NCI-H2171 (cell line): ENCODE data around the gene CBX2.

ENCODE experiments used
- DNase-seq: peaks from one replicate; lab custom pipeline; 2025; lab: John Stamatoyannopoulos, UW

Gene CBX2

DNA sequence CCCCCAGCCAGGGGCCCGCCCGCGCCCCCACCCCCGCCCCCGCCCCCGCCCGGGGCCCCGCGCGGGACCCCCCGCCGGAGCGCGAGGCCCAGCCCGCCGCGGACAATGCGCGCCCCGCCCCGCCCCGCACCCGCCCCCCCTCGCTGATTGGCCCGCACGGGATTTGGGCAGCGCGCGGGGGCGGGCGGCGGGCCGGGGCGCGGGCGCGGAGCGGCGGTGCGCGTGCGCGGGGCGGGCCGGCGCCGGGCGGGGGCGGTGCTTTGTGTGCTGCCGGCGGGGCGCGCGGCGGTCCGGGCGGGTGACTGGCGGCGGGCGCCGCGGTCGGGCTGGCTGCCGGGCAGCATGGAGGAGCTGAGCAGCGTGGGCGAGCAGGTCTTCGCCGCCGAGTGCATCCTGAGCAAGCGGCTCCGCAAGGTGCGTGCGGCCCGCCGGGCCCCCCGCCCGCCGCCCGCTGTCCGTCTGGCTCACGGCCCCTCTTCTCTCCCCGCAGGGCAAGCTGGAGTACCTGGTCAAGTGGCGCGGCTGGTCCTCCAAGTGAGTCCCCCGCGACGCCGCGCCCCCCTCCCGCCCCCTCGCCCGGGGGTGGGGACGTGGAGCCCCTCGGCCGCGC, at the start of gene CBX2:
TSS of gene CBX2 (plus strand) at position 255 of the 610 bp plus-strand sequence. CDS start at position 343, 88 bp downstream.
- DNase-seq: peak; percentile 96

DNA sequence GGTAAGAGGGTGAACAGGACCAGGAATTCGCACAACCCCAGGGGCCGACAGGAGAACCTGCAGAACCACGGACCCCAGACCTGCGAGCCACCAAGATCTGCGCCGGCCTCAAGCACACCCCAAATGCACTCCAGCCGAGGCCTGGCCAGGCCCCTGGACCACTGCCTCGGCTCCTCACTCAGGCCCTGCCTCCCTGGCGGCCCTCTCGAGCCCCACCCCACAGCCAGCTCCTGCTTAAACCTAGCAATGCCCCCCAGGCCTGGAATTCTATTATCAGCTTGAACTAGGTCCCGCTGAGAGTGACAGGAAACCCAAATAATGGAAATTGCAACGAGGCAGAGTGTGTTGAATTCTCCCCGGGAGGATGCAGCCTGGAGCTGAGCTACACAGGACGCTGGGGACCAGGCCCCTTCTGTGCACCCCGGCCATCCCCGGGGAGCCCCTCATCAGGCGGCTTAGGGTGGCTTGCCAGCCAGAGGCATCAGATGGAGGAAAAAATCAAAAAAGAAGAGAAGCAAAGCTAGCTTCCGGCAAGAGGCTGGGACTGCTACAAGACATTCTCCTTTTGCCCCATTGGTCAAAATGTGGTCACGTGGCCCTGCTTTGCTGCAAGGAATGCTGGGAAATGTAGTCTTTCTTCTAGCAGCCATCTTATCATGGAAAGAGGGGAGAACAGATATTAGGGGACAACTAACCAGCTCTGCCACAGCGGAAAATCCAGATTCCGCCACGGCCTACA, 49.6 kb upstream of the CBX2 start:
- peak; percentile 85 for DNase-seq

DNA sequence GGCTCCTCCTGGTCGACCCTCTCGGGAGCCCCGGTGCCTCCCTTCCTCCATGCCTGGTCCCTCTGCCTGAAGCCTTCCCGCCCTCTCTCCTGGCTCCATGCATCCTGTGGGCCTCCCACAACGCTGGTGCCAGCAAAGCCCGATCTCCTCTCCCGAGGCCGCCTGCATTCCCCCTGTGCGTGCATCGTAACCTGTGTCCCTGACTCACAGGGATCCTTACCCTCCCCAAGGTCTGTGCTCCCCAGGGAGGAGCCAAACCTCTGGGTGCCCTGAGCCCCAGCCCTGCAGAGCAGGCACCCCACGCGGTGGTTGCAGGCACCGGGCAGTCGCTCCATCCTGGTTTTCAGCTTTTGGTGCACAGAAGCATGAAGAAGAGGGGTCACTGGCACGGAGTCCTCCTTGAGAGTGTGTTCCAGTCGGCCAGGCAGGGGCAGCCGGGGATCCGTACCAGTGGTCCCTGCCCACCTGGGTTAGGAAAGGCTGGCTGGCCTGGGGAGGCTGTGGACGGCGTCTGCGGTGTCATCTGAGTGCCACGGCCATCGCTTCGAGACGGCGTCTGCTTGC, 49.0 kb upstream of the CBX2 start:
- no peak for DNase-seq

DNA sequence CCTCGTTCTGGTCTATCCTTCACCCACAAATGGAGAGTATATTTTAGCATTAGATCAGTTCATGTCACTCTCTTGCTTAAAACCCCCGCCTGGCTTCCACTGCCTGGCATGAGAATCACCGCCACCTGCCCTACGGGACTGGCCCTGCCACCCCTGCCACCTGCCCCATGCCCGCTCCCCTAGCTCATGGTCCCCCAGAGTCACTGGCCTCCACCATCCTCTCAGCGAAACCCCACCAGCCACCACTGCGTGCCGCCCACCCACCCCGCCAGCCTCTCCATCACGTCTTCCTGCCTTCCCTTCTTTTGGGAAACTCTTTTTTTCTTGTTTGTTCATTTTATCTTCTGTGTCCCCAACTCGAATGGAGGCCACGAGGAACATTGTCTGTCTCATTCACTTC, 48.2 kb upstream of the CBX2 start:
- DNase-seq: no peak

DNA sequence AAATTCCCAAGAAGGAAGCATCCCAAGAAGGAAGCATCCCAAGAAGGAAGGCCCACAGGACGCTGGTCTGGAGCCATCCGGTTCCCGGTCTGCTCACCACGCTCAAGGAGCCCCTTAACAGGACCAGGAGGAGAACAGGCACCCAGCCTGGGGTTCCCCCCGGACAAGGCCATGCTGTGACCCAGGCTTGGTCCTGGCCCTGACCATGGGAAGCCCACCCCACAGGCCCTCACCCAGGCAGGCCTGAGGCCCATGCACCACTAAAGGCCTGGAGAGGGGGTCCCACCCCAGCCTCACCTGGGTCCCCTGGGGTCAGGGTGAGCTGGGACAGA, 47.5 kb upstream of the CBX2 start:
- DNase-seq: no peak

DNA sequence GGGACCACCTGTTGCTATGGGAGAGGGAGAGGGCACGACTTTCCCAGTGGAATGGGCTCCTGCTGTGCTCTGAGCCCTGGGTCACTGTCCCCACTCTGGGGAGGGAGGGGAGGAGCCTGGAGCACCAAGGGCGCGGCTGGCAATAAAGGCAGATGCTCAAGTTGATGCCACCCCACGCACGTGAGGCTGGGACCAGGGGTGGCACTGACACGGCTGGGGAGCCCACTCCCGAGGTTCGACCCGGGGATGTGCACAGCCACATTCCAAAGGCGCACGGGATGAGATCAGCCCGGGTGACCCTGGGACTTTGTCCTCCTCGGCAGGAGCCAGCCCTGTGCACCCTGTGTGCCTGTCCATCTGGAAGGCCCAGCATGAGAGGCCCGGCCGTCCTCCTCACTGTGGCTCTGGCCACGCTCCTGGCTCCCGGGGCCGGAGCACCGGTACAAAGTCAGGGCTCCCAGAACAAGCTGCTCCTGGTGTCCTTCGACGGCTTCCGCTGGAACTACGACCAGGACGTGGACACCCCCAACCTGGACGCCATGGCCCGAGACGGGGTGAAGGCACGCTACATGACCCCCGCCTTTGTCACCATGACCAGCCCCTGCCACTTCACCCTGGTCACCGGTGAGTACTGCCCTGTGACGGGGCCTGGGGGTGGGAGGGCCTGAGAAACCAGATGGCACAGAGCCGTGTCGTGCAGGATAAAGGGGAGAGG, 47.0 kb upstream of the CBX2 start, which contains the start of gene ENPP7:
TSS of gene ENPP7 (plus strand) at position 175 of the 715 bp plus-strand sequence. CDS start at position 372, 197 bp downstream.
- no peak for DNase-seq

DNA sequence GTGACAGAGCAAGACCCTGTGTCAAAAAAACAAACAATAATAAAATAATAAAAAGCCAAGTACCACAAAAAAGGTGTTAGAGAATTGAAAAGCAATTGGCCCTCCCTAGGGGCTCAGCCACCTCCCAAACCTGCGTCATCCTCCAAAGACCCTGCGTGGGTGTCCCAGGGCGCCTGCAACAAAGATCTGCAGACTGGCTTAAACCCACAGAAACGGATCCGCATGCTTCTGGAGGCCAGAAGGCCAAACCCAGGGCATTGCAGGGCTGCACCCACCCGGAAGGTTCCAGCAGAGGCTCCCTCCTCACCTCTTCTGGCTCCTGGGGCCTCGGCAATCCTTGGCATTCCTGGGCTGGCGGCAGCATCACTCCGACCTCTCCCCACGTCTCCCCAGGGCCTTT, 45.7 kb upstream of the CBX2 start:
- no peak for DNase-seq

DNA sequence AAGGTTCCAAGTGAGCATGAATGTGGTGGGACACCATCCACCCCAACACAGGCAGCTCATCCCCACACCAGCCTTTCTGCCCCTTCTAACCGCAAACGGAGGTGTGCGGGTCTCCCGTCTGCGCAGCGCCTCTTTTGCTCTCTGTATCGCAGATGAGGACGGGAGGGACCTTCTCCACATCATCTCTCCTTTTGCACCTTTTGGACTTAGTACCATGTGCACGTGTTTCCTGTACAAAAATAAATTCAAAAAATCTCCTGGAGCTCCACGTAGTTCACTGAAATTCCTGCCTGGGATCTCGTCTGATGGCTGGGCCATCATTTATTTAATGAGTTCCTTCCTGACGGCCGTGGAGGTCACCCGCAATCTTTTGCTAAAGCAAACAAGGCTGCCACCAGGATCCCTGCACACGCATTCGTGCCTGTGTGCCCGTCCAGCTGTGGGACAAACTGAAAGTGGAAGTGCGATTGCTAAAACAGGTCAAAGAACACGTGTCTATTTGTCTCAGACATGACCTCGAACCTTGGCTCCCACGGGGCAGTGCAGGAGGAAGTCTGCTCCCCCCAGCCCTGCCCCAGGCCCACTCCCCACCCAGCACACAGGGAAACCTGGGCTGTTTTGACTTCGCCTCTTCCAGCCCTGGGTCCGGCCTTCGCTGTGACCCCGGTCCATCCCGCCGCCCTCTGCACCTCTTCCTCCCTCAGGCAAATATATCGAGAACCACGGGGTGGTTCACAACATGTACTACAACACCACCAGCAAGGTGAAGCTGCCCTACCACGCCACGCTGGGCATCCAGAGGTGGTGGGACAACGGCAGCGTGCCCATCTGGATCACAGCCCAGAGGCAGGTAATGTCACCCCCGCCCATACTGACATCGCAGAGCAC, 44.9 kb upstream of the CBX2 start:
- DNase-seq: no peak

DNA sequence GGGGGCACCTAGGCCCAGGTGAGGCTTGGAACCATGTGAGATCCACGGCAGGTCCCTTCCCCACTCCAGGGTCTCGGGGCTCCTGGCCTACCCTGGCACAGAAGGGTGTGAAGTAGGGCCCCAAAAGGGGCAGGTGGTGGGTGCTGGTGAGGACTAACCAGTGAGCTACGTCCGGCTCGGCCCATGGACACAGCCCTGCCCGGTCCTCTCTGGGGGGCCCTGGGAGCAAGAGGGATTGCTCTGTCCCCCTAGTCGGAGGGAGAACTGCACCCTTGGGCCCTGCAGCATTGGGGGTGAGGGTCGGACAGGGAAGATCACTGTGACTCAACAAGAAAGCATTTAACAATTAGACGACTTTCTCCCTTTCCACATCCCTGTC, 44.3 kb upstream of the CBX2 start:
- no peak for DNase-seq

DNA sequence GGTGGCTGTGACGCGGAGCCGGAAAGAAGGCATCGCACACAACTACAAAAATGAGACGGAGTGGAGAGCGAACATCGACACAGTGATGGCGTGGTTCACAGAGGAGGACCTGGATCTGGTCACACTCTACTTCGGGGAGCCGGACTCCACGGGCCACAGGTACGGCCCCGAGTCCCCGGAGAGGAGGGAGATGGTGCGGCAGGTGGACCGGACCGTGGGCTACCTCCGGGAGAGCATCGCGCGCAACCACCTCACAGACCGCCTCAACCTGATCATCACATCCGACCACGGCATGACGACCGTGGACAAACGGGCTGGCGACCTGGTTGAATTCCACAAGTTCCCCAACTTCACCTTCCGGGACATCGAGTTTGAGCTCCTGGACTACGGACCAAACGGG, 42.9 kb upstream of the CBX2 start:
- no peak for DNase-seq

DNA sequence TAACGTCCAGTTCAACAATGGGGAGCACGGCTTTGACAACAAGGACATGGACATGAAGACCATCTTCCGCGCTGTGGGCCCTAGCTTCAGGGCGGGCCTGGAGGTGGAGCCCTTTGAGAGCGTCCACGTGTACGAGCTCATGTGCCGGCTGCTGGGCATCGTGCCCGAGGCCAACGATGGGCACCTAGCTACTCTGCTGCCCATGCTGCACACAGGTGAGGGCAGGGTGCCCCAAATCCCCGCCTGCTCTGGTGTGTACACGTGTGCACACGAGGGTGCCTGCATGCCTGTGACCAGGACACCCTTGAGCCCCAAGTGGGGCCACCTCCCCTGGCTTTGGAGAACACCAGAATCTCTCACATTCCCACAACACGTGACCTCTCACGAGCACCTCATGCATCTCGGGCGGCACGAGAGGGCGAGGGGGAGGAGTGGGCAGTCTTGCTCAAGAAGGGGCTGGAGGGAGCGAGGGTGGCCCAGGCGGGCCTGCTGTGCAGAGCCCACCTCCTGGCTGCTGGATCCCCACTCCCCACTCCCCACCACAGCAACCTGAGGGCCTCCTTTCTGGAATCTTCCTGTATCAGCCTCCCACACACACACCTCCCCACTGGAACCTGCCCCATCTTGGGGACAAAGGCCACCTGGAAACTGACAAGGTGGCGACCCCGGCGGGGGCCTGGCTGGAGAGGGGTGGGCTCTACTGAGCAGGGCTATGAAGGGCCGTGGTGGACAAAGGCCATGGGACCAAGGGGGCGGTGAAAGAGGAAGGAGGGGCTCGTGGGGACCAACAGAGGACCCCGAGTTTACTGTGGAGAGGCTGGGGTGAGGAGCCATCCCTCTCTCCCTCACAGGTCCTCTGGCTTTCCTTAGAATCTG, 40.7 kb upstream of the CBX2 start:
- DNase-seq: no peak

DNA sequence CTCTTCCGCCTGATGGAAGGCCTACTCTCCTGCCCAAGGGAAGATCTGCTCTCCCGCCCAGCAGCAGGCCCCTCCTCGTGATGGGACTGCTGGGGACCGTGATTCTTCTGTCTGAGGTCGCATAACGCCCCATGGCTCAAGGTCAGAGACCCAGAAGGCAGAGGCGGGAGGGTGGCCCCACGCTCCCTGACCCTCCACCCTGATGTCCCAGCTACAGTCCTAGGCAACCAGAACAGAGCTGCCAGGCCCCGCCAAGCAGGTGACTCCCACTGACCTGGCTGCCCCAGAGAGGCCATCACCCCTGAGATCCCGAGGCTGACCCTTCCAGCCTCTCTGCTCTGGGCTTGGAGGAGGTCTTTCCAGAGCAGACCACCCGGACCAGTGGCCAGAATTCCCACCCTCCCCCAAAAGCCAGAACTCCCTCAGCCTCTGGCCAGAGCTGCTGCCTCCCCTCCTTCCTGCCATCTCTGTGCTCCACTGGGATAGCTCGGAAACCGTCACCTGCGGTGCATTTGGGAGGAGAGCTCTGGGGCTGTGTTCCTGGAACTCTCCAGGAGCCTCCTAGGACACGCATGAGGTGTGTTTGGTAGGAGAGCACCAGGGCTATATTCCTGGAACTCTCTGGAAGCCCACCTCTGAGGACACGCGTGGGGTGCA, 39.9 kb upstream of the CBX2 start:
- DNase-seq: no peak

DNA sequence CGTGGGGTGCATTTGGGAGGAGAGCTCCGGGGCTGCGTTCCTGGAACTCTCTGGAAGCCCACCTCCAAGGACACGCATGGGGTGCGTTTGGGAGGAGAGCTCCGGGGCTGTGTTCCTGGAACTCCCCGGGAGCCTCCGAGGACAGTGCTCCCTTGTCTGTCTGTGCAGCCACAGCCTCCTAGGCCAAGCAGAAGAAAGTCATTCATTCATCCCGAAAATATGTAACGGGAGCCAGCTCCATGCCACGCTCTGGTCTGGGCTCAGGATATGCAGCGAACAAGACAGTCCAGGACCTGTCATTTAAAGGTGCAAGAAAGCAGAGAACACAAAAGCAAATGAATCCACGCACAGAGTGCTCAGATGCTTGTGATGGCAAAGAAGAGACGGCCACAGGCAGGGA, 39.3 kb upstream of the CBX2 start:
- DNase-seq: no peak

DNA sequence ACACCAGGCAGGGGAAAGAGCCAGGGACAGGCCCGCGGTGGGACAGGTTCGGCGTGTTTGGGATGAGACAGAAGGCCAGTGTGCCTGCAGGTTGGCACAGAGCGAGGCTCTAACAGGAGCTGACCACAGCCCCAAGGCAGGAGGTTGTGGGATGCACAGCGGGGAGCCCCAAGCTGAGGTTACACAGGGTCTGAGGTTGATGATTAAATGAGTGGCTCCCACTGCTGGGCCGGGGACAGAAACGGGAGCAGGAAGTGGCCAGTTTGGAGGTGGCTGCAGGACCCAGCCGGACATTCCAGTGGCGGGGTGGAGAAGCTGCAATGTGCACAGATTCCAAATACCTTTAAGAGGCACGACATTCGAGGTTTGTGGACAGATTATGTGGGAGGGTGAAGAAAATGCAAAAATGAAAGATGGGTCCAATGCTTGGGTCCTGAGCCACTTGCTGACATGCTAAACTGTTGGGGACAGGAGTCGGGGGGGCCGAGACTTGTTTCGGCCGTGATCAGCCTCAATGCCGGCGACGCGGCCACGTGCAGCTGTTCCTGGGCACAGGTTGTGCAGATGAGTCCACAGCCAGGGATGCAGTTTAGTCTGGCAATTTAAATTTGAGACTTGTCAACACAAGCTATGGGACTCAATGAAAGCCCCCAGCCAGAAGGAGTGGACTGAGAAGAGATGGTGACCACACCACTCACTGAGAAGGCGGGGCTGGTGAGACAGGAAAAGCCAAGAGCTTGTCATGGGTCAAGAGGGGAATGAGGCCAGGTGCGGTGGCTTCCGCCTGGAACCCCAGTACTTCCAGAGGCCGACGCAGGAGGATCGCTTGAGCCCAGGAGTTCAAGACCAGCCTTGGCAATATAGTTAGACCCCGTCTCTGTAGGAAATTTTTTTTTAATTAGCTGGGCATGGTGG, 38.5 kb upstream of the CBX2 start:
- DNase-seq: no peak

DNA sequence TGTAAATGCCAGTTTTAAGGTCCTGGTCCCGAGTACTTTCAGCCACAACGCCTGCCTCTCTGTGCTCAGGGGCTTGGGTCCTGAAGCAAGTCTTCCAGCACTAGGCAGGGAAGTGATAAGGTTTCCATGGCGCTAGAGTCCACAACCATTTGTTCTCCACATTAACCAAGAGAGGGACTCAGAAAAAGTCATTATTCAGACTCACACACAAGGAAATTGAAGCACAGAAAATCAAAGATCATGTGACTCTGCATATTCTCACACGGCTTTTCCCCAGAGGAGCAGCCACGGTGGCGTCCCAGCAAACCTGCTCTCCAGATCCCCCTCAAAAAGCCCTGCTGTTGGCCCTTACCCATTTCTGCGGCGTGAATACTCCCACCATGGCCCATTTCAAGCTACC, 37.5 kb upstream of the CBX2 start:
- no peak for DNase-seq

DNA sequence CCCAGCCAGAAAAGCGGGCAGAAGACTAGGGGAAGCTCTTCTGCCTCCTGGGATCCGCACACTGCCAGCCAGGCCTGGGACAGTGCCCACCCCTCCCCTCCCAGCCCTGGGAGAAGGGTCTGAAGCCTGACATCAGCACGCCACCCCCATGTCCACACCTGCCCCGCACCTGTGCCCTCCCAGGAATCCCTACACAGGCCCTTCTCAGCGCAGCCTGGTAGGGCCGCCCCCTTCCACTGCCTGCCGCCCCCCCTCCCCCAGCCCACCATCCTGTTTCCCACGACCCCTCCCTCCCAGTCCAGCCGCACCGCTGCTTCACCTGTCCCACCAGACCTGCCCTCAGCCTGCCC, 36.6 kb upstream of the CBX2 start:
- no peak for DNase-seq

DNA sequence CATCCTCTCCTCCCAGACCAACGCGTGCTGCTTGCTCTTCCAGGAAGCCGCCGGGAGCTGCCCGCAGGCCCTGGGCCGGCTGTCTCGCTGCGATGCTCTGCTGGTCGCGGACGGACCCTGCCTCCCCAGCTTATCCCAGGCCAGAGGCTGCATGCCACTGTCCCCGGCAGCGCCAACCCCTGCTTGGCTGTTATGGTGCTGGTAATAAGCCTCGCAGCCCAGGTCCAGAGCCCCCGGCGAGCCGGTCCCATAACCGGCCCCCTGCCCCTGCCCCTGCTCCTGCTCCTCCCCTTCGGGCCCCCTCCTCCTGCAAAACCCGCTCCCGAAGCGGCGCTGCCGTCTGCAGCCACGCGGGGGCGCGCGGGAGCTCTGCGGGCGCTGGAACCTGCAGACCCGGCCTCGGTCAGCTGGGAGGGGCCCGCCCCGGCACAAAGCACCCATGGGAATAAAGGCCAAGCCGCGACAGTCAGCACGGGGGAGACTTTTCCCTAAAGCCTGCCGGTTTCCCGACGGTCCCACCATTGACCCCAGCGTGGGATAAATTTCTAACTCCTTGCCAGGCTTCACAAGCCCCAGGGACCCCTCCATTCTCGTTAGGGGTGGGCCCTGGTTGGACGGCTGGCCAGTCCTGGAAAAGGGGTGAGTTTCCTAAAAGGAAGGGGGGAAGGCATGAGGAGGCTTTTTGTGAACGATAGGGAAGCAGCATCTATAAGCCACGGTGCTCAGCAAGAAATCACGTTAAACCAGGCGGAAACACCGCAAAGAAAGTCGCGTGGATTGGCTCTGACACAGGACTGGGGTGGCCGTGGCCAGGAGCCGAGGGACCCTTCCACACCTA, 36.0 kb upstream of the CBX2 start:
- DNase-seq: peak; percentile 59

DNA sequence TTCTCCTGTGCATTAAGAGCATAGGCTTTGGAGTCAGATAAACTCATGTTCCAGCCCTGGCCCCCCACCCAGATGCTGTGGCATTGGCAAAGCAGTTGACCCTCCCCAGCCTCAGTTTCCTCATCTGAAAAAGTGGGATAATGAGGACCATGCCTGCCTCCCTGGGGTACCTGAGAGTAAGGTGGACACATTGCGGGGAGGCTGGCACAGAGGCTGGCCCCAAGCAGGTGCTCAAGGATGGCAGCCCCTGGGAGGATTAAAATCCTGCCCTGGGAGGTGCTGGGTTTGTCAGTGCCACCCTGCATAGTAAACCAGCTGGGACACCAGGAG, 35.4 kb upstream of the CBX2 start:
- DNase-seq: no peak
